Gastroesophageal sphincter (tissue), 4 donors: ENCODE measurements around the gene MAP4K2. TPM values are rescaled to one million over a fixed set of nuclear protein-coding genes. Genes with fewer than 3 reads are reported as not detected.
A peak's percentile ranks its signal among the peaks of the same experiment; 100 is the strongest.

Experiments used
- ATAC-seq: fragments of 150-250 bp; one replicate; pipeline ENCODE4 v1.9.1; 2016; ENCODE audit warnings: mild to moderate bottlenecking, moderate library complexity
- H3K27ac ChIP-seq, 4 donors: fragments of 200-600 bp; sonication (generic) in 3 of 4; 1 replicate in 3 of 4; 2 replicates in 1 of 4; pipeline ENCODE4 v1.5.1; 2016 to 2019
- H3K27me3 ChIP-seq: fragments of 200-600 bp; sonication (generic); one replicate; pipeline ENCODE4 v1.5.1; 2019
- H3K36me3 ChIP-seq, 2 donors: fragments of 200-600 bp; sonication (generic); one replicate each; pipeline ENCODE4 v1.5.1; 2019; ENCODE audit warnings: control low read depth in 1 of 2
- H3K4me1 ChIP-seq, 3 donors: fragments of 200-600 bp; sonication (generic); 1 replicate in 2 of 3; 2 replicates in 1 of 3; pipeline ENCODE4 v1.5.1; 2016 to 2019; ENCODE audit warnings: control low read depth in 2 of 3
- H3K4me3 ChIP-seq, 2 donors: fragments of 200-600 bp; sonication (generic); one replicate each; pipeline ENCODE4 v1.5.1; 2019; ENCODE audit warnings: mild to moderate bottlenecking in 1 of 2, moderate library complexity in 1 of 2
- H3K9me3 ChIP-seq, 3 donors: fragments of 200-600 bp; sonication (generic); one replicate each; pipeline ENCODE4 v1.5.1; 2017 to 2019; ENCODE audit warnings: control low read depth in 2 of 3
- CTCF ChIP-seq, 4 experiments: fragments of 200-600 bp in 2 of 4; fragments of 450-650 bp in 2 of 4; sonication (generic) in 1 of 4; IDR thresholded peaks; one replicate each; pipeline ENCODE4 v1.5.1; 2017 to 2019; ENCODE audit warnings: antibody characterized with exemption in 4 of 4, mild to moderate bottlenecking in 2 of 4, moderate library complexity in 2 of 4
- EP300 ChIP-seq: sonication (generic); formaldehyde crosslinking; IDR thresholded peaks from one replicate; pipeline ENCODE4 v1.6.1; 2017; ENCODE audit warnings: antibody characterized with exemption, mild to moderate bottlenecking
- POLR2A ChIP-seq, 2 donors: fragments of 450-650 bp; IDR thresholded peaks; one replicate each; pipeline ENCODE4 v1.6.1; 2017; ENCODE audit warnings: antibody characterized with exemption in 2 of 2, mild to moderate bottlenecking in 2 of 2, moderate library complexity in 1 of 2
- POLR2AphosphoS5 ChIP-seq: sonication (generic); formaldehyde crosslinking; IDR thresholded peaks from one replicate; pipeline ENCODE4 v1.6.1; 2017; ENCODE audit warnings: antibody characterized with exemption
- WGBS, 2 donors: methylation state at CpG; one replicate each; pipeline ENCODE4 v1.1.5; 2018; ENCODE audit warnings: low coverage in 1 of 2; 5-methylcytosine and 5-hydroxymethylcytosine counted together
- total RNA-seq, 4 donors: library from RNA; depleted of rRNA; stranded (reverse); fragments of >200 nt; gene quantifications; one replicate each; pipeline ENCODE4 v1.1.0, GENCODE V29; 2016

Gene MAP4K2
- total RNA-seq, 4 donors from 2014 or later, result 17.6 to 24.0 (median 19.6) TPM

DNA sequence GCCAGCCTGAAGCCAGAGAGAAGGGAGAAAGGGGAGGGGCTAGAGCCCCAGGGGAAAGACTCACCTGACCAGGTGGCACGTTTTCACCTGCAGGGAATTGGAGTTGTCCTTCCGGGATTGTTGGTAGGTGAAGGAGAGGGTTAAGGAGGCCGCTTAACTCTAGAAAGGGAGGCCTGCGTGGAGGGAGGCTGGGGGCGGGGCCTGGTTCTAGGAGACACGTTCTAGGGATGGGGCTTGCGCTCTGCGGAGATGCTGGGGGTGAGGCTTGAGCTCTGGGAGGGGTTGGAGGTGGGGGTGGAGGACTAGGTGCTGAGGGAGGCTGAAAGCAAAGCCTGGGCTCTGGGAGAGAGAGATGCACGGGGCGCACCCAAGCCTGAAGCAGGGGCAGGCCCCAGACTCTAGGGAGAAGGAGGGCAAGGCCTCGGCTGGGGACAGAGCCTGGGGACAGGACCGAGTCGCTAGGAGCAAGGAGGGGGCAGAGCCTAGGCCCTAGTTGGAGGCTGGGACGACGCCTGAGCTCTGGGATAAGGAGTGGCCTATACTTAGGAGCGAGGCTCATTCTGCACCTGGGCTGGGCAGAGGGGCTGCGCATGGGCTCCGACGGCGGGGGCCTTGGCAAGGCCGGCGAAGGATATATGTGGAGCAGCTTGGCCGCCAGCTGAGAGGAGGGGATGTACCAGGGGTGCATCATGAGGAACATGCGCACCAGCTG lies 61.5 kb downstream of the MAP4K2 start:
- no peak for ATAC-seq
- H3K27ac ChIP-seq, result peak overlapping the region in 3 of 4 donors; percentile 91 to 96 (median 95)
- H3K27me3 ChIP-seq, result no peaks in the 10 kb centered on the region
- H3K4me3 ChIP-seq, result peak overlapping the region in 1 of 2 donors; percentile 73
- H3K36me3 ChIP-seq, result peaks cover 0 to 30% of the 10 kb centered on the region in 2 donors
- 56 to 76% methylated on average over 3 to 16 of the region's 24 CpGs for WGBS, 2 donors
- TF ChIP-seq EP300, result no peak
- no peak for TF ChIP-seq POLR2A (IDR thresholded peaks at IDR 0.05)
- no peak for TF ChIP-seq POLR2AphosphoS5
- no peak for TF ChIP-seq CTCF (IDR thresholded peaks at IDR 0.05)
- H3K4me1 ChIP-seq, result peaks cover 0 to 59% (median 17%) of the 10 kb centered on the region in 3 donors
- H3K9me3 ChIP-seq, result no peaks in the 10 kb centered on the region

DNA sequence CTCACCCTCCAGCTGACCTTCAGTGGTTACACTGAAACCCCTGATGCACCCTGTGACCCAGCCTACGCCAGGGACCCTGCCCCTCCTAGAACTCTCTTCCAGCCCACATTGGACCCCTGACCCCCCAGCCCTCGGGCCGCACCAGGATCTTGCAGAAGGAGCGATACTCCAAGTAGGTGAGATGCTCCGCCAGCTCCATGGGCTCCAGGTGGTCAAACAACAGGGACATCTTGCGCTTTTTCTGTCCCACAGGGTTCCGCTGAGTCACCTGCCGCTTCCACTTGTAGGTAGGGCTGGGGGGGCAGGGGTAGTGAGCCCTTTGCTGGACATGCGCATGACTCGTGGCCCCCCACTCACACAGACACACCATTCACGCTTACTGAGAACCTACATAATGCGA lies 63.1 kb downstream of the MAP4K2 start:
- Histone ChIP-seq H3K27me3 (no peaks in the 10 kb centered on the region), H3K4me3 (no peak overlapping the region), H3K4me1 (peaks cover 0 to 43% (median 11%) of the 10 kb centered on the region in 3 donors), H3K36me3 (peaks cover 0 to 47% of the 10 kb centered on the region in 2 donors), H3K27ac (no peak overlapping the region), H3K9me3 (no peaks in the 10 kb centered on the region)
- TF ChIP-seq POLR2AphosphoS5, result no peak
- no peak for TF ChIP-seq CTCF (IDR thresholded peaks at IDR 0.05)
- ATAC-seq, result no peak
- WGBS, 2 donors, result 60 to 94% methylated on average over 1 to 6 of the region's 12 CpGs

DNA sequence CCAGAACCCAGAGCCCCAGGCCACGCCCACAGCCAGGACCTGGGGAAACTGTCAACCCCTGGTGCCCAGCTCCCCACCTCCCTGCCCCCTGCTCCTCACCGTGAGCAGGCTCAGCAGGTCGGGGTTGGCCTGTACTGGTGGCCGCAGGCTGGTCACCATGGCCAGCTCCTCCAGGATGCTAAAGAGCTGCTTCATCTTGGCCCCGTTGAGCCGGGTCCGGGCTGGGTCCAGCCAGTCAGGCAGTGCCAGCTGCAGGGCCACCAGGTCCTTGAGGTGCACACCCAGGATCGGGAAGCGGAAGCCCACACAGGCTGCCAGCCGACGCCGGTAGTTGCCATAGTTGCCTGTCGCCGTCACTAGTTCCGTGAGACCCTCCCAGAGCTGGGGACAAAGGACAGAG lies 66.4 kb downstream of the MAP4K2 start:
- H3K4me1 ChIP-seq, result peaks cover 0 to 12% (median 0%) of the 10 kb centered on the region in 3 donors
- peak overlapping the region in 1 of 4 donors; percentile 18 for H3K27ac ChIP-seq
- H3K36me3 ChIP-seq, result peaks cover 0 to 79% of the 10 kb centered on the region in 2 donors
- no peaks in the 10 kb centered on the region for H3K27me3 ChIP-seq
- TF ChIP-seq CTCF (IDR thresholded peaks at IDR 0.05), result no peak
- TF ChIP-seq POLR2A (IDR thresholded peaks at IDR 0.05), result no peak
- no CpG with 5 or more reads among the region's 15 CpGs for WGBS, 2 donors
- H3K4me3 ChIP-seq, result no peak overlapping the region
- H3K9me3 ChIP-seq, result no peaks in the 10 kb centered on the region
- ATAC-seq, result no peak

DNA sequence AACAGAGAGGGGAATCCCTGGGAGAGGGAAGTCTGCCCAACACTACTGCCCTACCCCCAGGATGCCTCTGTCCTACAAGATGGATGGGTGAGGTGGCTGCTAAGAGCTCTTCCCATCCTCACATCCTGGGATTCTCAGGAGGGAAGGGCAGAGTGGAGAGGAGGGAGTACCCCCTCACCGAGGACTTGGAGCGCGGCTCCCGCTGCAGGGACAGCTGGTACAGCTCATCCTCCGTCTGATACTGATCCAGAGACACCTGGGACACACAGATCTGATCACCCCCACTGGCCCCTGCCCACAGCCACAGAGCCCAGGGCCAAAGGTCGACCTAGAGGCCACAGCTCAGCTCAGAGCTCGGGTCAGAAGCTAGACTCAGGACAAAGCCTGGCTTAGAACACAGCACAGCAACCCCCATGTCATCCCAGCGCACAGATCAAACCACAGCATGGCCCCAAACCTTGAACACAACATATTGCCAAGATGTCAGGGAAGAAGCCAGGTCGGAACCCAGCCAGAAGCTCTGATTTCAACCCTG lies 67.2 kb downstream of the MAP4K2 start:
- Histone ChIP-seq H3K36me3 (peaks cover 0 to 88% of the 10 kb centered on the region in 2 donors), H3K4me3 (no peak overlapping the region), H3K27ac (peak overlapping the region in 2 of 4 donors; percentile 18 to 27), H3K9me3 (no peaks in the 10 kb centered on the region), H3K4me1 (peaks cover 0 to 3% (median 0%) of the 10 kb centered on the region in 3 donors), H3K27me3 (no peaks in the 10 kb centered on the region)
- TF ChIP-seq POLR2AphosphoS5 (no peak), POLR2A (IDR thresholded peaks at IDR 0.05) (no peak), CTCF (IDR thresholded peaks at IDR 0.05) (no peak), EP300 (no peak)
- WGBS, 2 donors, result 63% methylated on average over 2 of the region's 9 CpGs; no CpG with 5 or more reads in 1 of the 2 donors
- no peak for ATAC-seq

Other genes with a start within 250 kb of the MAP4K2 start
- not detected for gene SLC22A11, start 247.3 kb downstream of the MAP4K2 start, total RNA-seq
- gene SLC22A12, start 212.0 kb downstream of the MAP4K2 start, total RNA-seq, result not detected
- gene NRXN2, start 80.0 kb downstream of the MAP4K2 start, total RNA-seq, result 10 to 100 TPM in 1 of 4 donors, 1 to 10 TPM in 3; 3.4 to 25.4 (median 5.0) TPM
- 10 to 100 TPM; 34.5 to 84.9 (median 41.1) TPM for gene RASGRP2, start 59.1 kb downstream of the MAP4K2 start, total RNA-seq
- gene PYGM, start 43.2 kb downstream of the MAP4K2 start, total RNA-seq, result 10 to 100 TPM; 10.5 to 55.2 (median 32.8) TPM
- gene SF1, start 24.7 kb downstream of the MAP4K2 start, total RNA-seq, result 100 to 1,000 TPM; 187 to 314 (median 253) TPM
- gene MEN1, start 7.3 kb upstream of the MAP4K2 start, total RNA-seq, result 10 to 100 TPM in 2 of 4 donors, 1 to 10 TPM in 2; 7.1 to 20.9 (median 11.6) TPM
- under 1 TPM; 0.08 to 0.94 (median 0.22) TPM for gene CDC42BPG, start 41.4 kb upstream of the MAP4K2 start, total RNA-seq
- 100 to 1,000 TPM in 2 of 4 donors, 10 to 100 TPM in 2; 92.1 to 188 (median 101) TPM for gene EHD1, start 75.4 kb upstream of the MAP4K2 start, total RNA-seq
- 10 to 100 TPM; 18.8 to 27.2 (median 26.3) TPM for gene ATG2A, start 114.0 kb upstream of the MAP4K2 start, total RNA-seq
- 10 to 100 TPM; 20.3 to 41.2 (median 27.0) TPM for gene PPP2R5B, start 121.5 kb upstream of the MAP4K2 start, total RNA-seq
- not detected for gene GPHA2, start 132.7 kb upstream of the MAP4K2 start, total RNA-seq
- not detected for gene MAJIN, start 168.9 kb upstream of the MAP4K2 start, total RNA-seq
- 1 to 10 TPM; 1.5 to 3.4 (median 1.6) TPM for gene BATF2, start 193.8 kb upstream of the MAP4K2 start, total RNA-seq
- gene ARL2, start 210.9 kb upstream of the MAP4K2 start, total RNA-seq, result 100 to 1,000 TPM; 158 to 220 (median 179) TPM
- gene SNX15, start 224.2 kb upstream of the MAP4K2 start, total RNA-seq, result 10 to 100 TPM; 23.6 to 42.5 (median 30.1) TPM
- gene SAC3D1, start 238.0 kb upstream of the MAP4K2 start, total RNA-seq, result 10 to 100 TPM in 3 of 4 donors, 1 to 10 TPM in 1; 4.7 to 13.6 (median 12.7) TPM